HG03575 (cell line): ENCODE results near the gene LTBP1.

Source experiments
- ATAC-seq: cut with Tn5 transposase; IDR thresholded peaks from one replicate; pipeline ENCODE4 v1.9.1; 2021; ENCODE audit not compliant: unreplicated experiment, insufficient number of reproducible peaks, low FRiP score; ENCODE audit errors: extremely low read depth

LTBP1 gene

DNA sequence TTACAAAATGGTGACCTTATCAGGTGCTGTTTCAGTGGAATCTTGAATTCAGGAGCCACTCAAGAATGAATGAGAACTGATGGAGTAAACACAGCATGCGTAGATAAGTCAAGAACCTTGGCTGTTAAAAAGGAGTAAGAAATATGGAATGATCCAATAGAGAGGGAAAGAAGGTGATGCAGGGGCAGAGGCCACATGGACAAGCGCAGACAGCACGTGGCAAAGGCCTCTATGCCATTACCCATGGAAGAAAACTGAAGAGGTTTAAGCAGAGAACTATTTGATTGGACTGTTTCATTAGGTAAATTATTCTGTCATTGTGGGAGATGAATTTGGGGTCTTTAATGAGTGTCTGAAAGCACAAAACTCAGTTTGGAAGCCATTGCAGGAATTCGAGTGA, 387.3 kb downstream of the LTBP1 start:
- ATAC-seq = no peak

DNA sequence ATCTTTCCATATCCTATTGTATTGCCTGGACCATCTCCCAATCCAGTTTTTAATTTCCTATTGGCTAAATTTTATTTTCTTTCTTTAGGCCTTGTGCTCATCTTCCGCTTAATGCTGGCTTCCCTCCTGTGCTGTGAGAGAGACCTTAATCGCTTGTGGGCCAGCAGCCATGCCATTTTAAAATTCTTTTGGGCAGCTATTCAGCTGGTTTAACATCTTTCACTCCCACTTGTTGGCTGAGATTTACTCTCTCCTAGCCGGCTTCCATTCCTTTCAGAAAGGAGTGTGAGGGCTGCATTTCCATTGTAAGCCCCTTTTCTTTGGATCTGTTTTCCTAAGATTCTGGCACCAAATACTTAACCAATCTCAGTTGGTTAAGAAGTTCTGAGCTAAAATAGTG, 388.8 kb downstream of the LTBP1 start:
- ATAC-seq = no peak

DNA sequence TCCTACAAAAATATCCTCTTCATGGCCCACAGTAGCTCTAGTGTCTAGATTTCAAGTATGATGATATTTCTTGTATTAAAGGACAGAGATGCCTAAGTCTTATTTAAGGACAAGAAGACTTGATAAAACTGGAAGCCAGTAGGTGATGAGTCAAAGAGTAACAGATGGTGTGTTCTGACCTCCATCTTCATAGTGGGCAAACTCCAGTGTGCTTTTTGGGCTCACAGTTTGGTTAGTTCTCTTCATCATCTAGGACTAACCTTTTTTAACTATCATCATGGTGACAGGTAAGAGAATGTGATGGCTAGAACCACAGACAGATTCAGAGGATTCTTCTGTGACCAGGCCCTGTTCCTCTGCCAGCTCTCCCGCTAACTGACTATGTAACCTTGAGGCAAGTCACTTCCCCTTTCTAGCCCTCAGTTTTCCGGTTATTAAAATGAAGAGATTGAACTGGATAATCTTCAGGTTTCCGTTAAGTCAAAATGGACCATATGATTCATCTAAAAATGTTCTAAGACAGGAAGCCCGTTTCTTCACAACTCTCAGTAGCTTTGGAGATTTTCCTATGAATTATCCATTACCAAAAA, 389.4 kb downstream of the LTBP1 start:
- no peak for ATAC-seq

DNA sequence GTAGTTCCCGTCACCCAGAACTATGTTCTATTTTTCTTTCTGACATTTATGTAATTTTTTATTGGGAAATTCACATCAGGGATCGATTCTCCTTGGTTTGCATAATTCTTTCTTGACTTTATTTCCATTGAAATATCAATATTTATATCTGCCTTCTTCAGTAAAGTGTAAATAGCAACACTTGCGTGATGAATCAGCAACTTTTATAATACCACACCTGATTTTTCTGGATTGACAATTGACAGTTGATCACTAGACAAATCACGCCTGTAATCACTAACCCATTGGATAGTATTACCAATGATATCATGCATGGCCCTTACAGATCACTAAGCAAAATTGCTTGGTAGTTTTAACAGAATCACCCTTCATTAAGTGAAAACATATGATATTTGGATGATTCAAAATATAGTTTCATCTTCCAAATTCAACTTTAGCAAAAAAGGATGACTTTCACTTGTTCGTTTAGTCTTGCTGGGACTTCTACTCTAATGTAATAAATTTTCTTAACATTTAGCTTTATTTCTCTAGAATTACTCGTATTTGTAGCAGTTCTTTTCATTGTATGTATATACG, 390.7 kb downstream of the LTBP1 start:
- no peak for ATAC-seq

DNA sequence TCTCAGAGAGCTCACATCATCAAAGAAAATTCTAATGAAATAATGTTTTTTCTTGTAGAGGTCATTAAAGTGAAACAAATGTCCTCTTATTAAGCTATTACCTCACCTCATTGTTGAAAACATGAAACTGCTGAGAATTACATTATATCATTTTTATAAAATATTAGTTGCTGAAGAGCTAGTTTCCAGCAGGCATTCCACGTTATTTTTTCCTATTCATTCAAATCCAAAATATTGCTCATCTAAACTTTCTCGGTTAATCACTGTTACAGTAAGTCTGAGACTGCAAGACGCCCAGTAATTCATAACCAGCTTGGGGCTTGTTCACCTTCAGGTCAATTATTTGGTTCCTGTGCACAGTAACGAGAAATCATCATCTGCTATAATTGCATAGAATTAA, 391.2 kb downstream of the LTBP1 start:
- ATAC-seq = no peak

DNA sequence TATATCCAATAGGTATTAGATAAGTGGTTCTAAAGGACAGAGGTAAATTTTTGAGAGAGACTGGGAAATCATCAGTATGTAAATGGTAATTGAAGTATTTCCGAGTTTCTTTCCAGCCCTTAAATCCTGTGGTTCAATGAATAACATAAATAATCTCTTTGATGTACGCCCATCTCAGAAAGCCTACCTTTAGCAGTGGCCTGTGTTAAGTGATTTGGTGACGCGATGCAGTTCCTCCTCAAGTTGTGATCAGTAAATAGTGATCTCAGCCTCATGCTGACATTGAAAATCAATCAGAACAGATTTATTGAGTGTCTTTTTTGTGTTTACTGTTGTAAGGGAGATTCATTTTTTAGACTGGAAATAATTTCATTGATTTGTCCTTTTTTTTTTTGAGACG, 392.5 kb downstream of the LTBP1 start:
- no peak for ATAC-seq

DNA sequence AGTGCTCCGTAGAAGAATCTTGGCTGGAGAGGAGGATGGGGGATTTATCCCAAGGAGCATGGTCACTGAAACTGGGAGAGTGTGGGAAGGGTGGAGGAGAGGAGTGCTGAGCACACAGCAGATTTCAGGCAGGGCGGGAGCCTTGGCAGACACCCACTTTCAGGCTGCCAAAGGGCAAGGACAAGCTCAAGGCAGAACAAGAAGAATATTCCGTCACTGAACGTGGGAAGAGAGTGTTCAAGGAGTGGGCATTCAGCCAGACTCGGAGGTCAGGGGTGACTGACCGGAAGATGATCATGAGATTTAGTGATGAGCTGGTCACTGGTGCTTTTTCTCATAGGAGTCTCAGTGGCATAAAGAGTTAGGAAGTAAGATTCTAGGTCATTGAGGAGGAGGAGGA, 393.5 kb downstream of the LTBP1 start:
- no peak for ATAC-seq

DNA sequence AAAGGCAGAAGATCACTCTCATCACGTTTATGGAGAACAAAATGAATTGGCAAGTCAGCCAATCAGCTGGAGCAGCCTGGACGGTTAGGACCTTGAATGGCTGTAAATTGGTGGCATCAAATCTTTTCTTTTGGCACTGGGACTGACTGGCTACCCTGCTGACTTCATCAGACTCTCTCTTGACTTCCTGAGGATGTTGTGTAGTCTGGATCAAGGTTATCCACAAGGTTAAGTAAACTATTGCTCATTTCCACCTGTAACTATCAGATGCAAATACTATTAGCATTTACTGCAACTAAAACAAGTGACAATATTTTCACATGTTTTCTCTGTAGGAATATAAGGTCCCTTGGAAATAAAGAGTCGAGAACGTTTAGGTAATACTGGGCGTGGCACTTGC, 395.4 kb downstream of the LTBP1 start:
- ATAC-seq = no peak

DNA sequence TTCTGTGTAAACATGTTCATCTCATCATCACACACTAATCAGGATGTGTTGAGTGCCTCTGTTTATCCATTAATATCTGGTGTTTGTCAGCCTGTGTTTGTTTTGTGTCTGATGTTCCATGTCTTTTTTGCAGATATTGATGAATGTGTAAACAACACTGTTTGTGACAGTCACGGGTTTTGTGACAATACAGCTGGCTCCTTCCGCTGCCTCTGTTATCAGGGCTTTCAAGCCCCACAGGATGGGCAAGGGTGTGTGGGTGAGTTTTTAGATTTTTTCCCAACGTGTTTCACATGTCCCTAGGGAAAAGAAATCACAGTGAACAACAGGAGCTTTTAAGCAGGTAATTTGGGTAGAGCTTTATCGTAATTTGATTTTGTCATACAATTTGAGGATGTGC, 396.0 kb downstream of the LTBP1 start:
- no peak for ATAC-seq

DNA sequence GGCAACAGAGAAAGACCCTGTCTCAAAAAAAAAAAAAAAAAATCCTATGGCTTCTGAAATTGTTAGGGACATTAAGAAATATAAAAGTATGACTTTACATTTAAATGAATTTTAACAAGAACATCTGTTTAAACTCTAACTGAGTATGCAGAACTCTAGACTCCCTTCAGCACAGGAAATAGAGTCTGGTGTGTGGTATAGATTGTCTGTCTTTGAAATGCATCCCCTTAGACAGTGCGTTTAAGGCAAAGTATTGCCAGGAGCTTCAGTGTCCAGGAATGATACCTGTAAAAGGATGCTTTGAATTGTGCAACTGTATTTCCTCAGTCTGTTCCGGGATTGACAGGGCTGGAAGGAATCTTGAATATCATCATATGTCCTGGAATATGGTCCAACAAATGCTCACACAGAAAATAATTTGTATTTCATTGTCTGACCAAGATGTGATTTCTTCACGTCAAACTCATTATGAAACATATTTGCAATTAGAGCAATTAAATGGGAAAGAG, 396.7 kb downstream of the LTBP1 start:
- ATAC-seq = no peak

DNA sequence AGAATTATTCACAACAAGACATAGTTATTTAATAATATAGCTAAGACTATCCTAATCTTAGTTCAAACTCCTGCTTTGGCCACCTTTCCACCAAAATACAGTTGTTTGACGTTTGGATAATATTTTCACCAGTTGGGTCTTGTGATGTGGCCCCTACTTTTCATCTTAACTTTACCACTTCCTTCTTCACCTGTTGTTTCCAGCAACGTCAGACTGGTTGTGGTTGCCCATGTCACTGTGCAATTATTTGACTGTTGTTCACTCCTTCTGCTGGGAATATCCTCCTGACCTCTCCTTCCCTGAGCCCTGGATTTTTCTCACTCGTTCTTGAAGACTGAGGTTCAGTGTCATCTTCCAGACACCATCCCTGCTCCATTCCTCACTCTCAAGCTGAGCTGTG, 397.5 kb downstream of the LTBP1 start:
- ATAC-seq = no peak

DNA sequence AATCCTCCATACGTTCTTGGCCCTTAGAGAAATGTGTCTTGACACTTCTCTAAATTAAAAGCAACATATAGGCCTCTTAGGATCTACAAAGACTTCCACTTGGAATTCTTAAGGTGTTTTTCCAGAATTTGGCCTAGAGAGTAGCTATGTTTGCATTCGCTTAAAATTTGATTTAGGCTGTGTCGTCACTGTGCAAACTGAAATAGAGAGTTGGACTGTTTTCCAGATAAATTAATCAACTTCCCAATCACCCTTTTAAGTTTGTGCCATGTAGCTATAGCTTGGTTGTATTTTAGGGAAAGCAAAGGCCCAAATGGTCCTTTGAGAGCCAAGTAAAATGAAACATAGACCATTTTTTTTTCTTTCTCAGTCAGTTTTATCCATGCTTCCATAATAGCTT, 401.1 kb downstream of the LTBP1 start:
- ATAC-seq = no peak

DNA sequence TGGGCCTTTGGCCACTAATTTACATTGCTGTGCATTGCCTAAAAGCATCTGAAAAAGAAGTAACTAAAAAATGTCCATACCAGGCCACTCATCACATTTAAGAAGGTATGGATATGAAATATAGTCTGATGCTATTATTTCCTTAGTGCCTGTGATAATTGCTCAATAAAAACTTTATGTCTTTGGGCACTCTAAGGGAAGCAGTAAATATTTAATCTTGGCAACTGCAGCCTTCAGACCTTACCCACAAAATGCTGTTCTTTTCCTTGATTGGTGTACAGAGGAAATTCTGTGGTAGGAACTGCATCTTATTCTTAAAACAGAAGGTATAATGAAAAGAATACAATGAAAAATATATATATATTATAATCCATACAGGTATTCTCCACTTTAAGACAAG, 403.9 kb downstream of the LTBP1 start:
- ATAC-seq = no peak

DNA sequence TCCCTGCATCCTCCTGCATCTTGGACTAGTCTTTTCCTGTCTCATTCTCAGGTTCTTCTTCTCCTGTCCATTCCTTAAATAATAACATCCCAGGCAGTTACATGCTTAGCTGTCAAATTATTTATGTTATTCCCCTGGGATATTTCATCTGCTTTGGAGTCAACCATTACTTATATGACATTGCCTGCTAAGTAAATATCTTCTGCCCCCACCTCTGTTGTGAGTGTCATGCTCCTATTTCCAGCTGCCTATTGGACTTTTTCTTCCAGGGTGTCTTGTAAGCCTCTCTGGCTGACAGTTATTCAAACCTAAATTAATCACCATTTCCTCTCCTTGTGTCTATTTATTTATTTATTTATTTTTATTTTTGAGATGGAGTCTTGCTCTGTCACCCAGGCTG, 405.0 kb downstream of the LTBP1 start:
- ATAC-seq = no peak

DNA sequence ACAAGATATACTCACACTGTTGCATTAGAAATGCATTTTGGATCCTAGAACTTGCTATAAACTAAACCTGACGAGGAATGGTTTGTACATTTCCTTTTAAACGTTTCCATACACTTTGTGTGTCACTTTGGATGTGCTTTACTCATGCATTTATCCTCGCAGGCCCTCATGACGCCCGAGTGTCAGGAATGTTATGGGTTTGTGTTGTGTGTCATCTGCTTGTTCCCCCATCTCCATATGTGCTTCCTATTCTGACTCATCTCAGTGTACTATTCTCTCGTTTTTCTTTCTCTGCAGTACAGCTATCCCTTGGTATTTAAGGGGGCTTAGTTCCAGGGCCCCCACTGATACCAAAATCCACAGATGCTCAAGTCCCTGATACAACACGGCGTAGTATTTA, 408.2 kb downstream of the LTBP1 start:
- no peak for ATAC-seq

DNA sequence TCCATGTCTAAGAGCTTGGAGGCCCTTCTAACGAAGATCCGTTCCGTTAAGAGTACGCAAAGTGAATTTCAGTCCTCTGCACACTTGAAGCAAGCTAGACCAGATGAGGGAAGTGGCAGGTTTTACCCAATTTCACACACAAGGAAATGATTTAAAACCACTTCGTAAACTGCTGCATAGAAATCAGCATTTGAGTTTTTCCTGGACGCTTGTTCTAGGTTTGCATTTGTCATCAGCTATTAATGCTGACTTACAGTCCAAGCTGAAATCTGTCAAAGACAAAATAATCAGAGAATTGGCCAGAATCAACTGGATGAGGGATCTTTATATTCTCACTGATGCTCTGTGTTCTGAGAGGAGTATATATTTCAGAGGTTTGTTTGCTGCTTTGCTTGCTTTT, 412.1 kb downstream of the LTBP1 start:
- no peak for ATAC-seq

DNA sequence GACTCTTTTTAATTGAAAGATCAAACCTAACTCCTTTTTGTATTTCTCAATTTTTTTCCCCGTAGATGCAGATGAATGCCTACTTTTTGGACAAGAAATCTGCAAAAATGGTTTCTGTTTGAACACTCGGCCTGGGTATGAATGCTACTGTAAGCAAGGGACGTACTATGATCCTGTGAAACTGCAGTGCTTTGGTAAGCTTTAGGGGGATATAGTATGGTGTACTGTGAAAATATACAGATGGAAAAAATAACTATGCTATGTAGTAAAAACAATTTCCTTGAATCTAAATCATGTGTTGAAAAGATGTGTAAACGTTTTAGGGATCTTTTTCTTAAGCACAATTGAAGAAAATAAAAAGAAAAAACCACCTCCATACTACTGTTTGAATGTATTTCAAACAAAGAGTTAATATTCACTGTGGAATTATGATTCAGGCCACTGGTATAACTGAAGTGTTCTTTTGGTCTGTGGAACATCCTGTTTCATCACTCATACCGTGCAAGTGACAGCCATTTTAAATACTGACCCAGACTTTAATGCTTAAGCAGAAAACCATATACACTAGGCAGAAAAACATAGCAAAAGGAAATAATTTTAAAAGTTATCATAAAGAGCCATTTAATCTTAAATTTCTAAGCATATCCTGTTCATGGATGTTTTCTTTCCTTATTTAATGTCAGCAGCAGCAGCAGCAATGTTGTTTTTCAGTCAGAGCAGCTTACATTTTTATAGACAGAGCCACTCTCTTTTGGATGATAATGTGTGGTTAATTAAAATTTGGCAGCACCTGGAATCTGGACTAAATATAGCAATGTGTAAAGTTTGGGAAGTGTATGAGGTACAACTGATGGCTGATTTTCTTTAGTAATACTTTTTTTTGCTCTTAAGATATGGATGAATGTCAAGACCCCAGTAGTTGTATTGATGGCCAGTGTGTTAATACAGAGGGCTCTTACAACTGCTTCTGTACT, 416.9 kb downstream of the LTBP1 start:
- no peak for ATAC-seq

DNA sequence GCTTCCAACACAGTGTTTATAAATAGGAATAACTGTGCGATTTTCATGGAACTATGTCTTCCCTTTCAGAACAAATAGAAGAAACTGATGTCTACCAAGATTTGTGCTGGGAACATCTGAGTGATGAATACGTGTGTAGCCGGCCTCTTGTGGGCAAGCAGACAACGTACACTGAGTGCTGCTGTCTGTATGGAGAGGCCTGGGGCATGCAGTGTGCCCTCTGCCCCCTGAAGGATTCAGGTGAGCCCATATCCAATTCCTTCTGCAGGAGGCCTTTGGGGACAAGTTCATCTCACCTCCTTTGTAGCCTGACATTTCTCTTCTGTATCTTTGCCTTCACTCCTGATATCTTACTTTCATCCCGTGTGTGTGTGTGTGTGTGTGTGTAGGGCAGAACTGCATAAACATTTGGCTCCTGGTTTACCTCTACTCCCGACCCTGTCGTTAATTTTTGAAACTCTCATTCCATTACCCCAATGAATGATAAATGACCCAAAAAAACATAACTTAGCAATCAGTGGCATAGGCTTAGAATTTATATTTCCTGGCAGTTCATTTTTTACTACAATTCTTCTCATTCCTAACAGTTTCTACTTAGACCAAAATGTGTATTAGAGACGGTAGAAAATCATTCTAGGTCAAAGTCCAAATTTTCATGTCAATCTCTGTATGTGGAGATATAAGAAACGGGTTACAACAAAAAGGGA, 418.7 kb downstream of the LTBP1 start:
- no peak for ATAC-seq

DNA sequence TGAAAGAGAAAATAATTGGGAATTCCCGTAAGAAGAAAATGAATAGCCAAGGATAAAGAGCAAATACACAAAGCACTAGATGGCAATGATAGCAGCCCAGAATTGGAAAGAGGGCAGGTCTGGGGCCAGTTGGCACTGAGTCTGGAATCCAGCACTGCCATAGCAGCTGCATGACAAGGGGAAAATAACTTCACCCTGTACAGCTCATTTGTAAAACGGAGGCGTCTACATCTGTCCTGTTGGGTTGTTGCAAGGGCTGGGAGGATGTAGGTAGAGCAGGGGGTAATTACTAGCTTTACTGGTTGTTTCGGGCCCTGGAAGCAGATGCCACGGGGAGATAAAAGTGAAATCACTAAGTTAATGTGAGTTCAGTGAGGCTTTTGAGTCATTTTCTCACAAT, 419.7 kb downstream of the LTBP1 start:
- no peak for ATAC-seq
